H9 (cell line): ENCODE measurements around the gene DEDD2. TPM values are rescaled to one million over a fixed set of nuclear protein-coding genes. Genes with fewer than 3 reads are reported as not detected.

Source experiments
- DNase-seq: peaks from one replicate; pipeline ENCODE4 v3.0.0-alpha.2; 2017
- H2AFZ ChIP-seq: one replicate; pipeline ENCODE4 v1.6.1; 2013; ENCODE audit warnings: mild to moderate bottlenecking, low read length, control low read depth, moderate library complexity
- H2AK5ac ChIP-seq: 2 replicates; pipeline ENCODE4 v1.6.1; 2013; ENCODE audit warnings: low read length, control low read depth, mixed read lengths; ENCODE audit not compliant: insufficient read length
- H2BK120ac ChIP-seq: one replicate; pipeline ENCODE4 v1.6.1; 2013; ENCODE audit warnings: low read depth, mild to moderate bottlenecking, low read length, control low read depth, inconsistent platforms; ENCODE audit not compliant: poor library complexity, severe bottlenecking
- H2BK12ac ChIP-seq: 2 replicates; pipeline ENCODE4 v1.6.1; 2013; ENCODE audit warnings: low read length, control low read depth, mixed read lengths, low read depth; ENCODE audit not compliant: insufficient read length
- H2BK15ac ChIP-seq: 2 replicates; pipeline ENCODE4 v1.6.1; 2013; ENCODE audit warnings: low read depth, low read length, control low read depth
- H2BK20ac ChIP-seq: one replicate; pipeline ENCODE4 v1.6.1; 2013; ENCODE audit warnings: low read depth, mild to moderate bottlenecking, low read length, control low read depth, inconsistent platforms; ENCODE audit not compliant: poor library complexity, severe bottlenecking
- H2BK5ac ChIP-seq: 2 replicates; pipeline ENCODE4 v1.6.1; 2013; ENCODE audit warnings: low read length, control low read depth, mixed read lengths; ENCODE audit not compliant: insufficient read length
- H3K14ac ChIP-seq: 2 replicates; pipeline ENCODE4 v1.6.1; 2013; ENCODE audit warnings: low read length, control low read depth; ENCODE audit not compliant: insufficient read depth
- H3K18ac ChIP-seq: 2 replicates; pipeline ENCODE4 v1.6.1; 2013; ENCODE audit warnings: low read depth, mild to moderate bottlenecking, mixed read lengths, low read length, control low read depth; ENCODE audit not compliant: insufficient read length
- H3K23ac ChIP-seq: 2 replicates; pipeline ENCODE4 v1.6.1; 2013; ENCODE audit warnings: low read length, control low read depth, mixed read lengths, low read depth; ENCODE audit not compliant: insufficient read length
- H3K23me2 ChIP-seq: 2 replicates; pipeline ENCODE4 v1.6.1; 2013; ENCODE audit warnings: low read depth, mild to moderate bottlenecking, mixed read lengths, low read length, control low read depth; ENCODE audit not compliant: insufficient read length, poor library complexity, severe bottlenecking
- H3K27ac ChIP-seq: 2 replicates; pipeline ENCODE4 v1.5.1; 2013; ENCODE audit warnings: low read length, control low read depth, mixed read lengths, low read depth; ENCODE audit not compliant: insufficient read length
- H3K27me3 ChIP-seq: 2 replicates; pipeline ENCODE4 v1.6.1; 2013; ENCODE audit warnings: low read length, control low read depth, inconsistent platforms; ENCODE audit not compliant: insufficient read depth
- H3K4ac ChIP-seq: 2 replicates; pipeline ENCODE4 v1.6.1; 2013; ENCODE audit warnings: low read depth, mild to moderate bottlenecking, control low read depth, inconsistent platforms, low read length, moderate library complexity
- H3K4me1 ChIP-seq: 2 replicates; pipeline ENCODE4 v1.6.1; 2013; ENCODE audit warnings: low read length, control low read depth, inconsistent platforms; ENCODE audit not compliant: insufficient read depth
- H3K4me2 ChIP-seq: 2 replicates; pipeline ENCODE4 v1.6.1; 2013; ENCODE audit warnings: low read length, control low read depth, mixed read lengths; ENCODE audit not compliant: insufficient read length, insufficient read depth
- H3K56ac ChIP-seq: 2 replicates; pipeline ENCODE4 v1.6.1; 2013; ENCODE audit warnings: low read depth, mild to moderate bottlenecking, mixed read lengths, low read length, control low read depth; ENCODE audit not compliant: insufficient read length
- H3K79me1 ChIP-seq: 2 replicates; pipeline ENCODE4 v1.6.1; 2013; ENCODE audit warnings: low read depth, mild to moderate bottlenecking, moderate library complexity, low read length, control low read depth, inconsistent platforms; ENCODE audit not compliant: insufficient read depth, poor library complexity, severe bottlenecking
- H3K79me2 ChIP-seq: 2 replicates; pipeline ENCODE4 v1.6.1; 2013; ENCODE audit warnings: low read length, control low read depth, inconsistent platforms; ENCODE audit not compliant: insufficient read depth
- H3K9ac ChIP-seq: 2 replicates; pipeline ENCODE4 v1.6.1; 2013; ENCODE audit warnings: low read length, control low read depth, mixed read lengths; ENCODE audit not compliant: insufficient read length; ENCODE audit errors: extremely low read depth
- H3K9me3 ChIP-seq: one replicate; pipeline ENCODE4 v1.6.1; 2013; ENCODE audit warnings: low read depth, low read length, inconsistent platforms; ENCODE audit not compliant: control insufficient read depth
- H3T11ph ChIP-seq: one replicate; pipeline ENCODE4 v1.6.1; 2013; ENCODE audit warnings: mild to moderate bottlenecking, low read length, control low read depth, inconsistent platforms
- H4K20me1 ChIP-seq: one replicate; pipeline ENCODE4 v1.6.1; 2013; ENCODE audit not compliant: control insufficient read depth, insufficient read length, insufficient read depth
- H4K5ac ChIP-seq: 2 replicates; pipeline ENCODE4 v1.6.1; 2013; ENCODE audit warnings: low read depth, mild to moderate bottlenecking, mixed read lengths, low read length, control low read depth; ENCODE audit not compliant: insufficient read length
- H4K8ac ChIP-seq: replicated peaks from 2 replicates; pipeline ENCODE4 v1.6.1; 2013; ENCODE audit warnings: low read length, control low read depth, mixed read lengths, low read depth; ENCODE audit not compliant: insufficient read length
- H4K91ac ChIP-seq: 2 replicates; pipeline ENCODE4 v1.6.1; 2013; ENCODE audit warnings: low read depth, mild to moderate bottlenecking, moderate library complexity, mixed read lengths, low read length, control low read depth; ENCODE audit not compliant: insufficient read length
- H3K27ac Mint-ChIP-seq, 3 experiments: 2 replicates in 2 of 3; 3 replicates in 1 of 3; pipeline ENCODE4 v1.8.0; 2020 to 2021; ENCODE audit warnings: mixed read lengths in 3 of 3, mild to moderate bottlenecking in 1 of 3, moderate library complexity in 1 of 3
- H3K27me3 Mint-ChIP-seq: 2 replicates; pipeline ENCODE4 v1.8.0; 2021; ENCODE audit warnings: low read depth, mild to moderate bottlenecking, moderate library complexity, mixed read lengths
- H3K36me3 Mint-ChIP-seq, 3 experiments: 2 replicates in 2 of 3; 3 replicates in 1 of 3; pipeline ENCODE4 v1.8.0; 2020 to 2021; ENCODE audit warnings: low read depth in 3 of 3, mixed read lengths in 3 of 3; ENCODE audit not compliant: insufficient read depth in 1 of 3
- H3K4me1 Mint-ChIP-seq, 2 experiments: 2 replicates each; pipeline ENCODE4 v1.8.0; 2020; ENCODE audit warnings: mixed read lengths in 2 of 2
- H3K4me3 Mint-ChIP-seq, 2 experiments: 2 replicates in 1 of 2; 3 replicates in 1 of 2; pipeline ENCODE4 v1.8.0; 2020 to 2021; ENCODE audit warnings: mild to moderate bottlenecking in 2 of 2, mixed read lengths in 2 of 2, moderate library complexity in 1 of 2
- H3K9me3 Mint-ChIP-seq, 2 experiments: 2 replicates in 1 of 2; 3 replicates in 1 of 2; pipeline ENCODE4 v1.8.0; 2020; ENCODE audit warnings: mild to moderate bottlenecking in 2 of 2, mixed read lengths in 2 of 2, moderate library complexity in 1 of 2
- CTCF ChIP-seq: fragments of 200-600 bp; sonication (generic); conservative IDR thresholded peaks from 3 replicates; pipeline ENCODE4 v1.8.0; 2021; ENCODE audit warnings: antibody characterized with exemption, mild to moderate bottlenecking
- WGBS: extraction: QIAGEN DNeasy Blood & Tissue Kit; methylation state at CpG from one replicate; pipeline ENCODE4 v1.1.7; 2013; ENCODE audit warnings: missing lambda C conversion rate, low lambda C conversion rate, mixed read lengths; ENCODE audit not compliant: insufficient read length; ENCODE audit errors: extremely low coverage; 5-methylcytosine and 5-hydroxymethylcytosine counted together
- total RNA-seq: library from RNA; stranded (reverse); gene quantifications from 2 replicates; pipeline ENCODE4 v1.2.1, GENCODE V29; 2021

The DEDD2 gene
- total RNA-seq, 1 experiment from 2014 or later: 32.3 TPM

- Histone ChIP-seq H2BK120ac (no peak overlapping the region), H3T11ph (no peak overlapping the region), H3K4me2 (no peak overlapping the region), H3K9me3 (no peaks in the 10 kb centered on the region), H2BK12ac (no peak overlapping the region), H3K79me1 (no peaks in the 10 kb centered on the region), H3K4ac (no peak overlapping the region), H4K91ac (no peak overlapping the region), H4K8ac (no peak overlapping the region), H2BK20ac (no peak overlapping the region), H2AK5ac (no peak overlapping the region), H2AFZ (no peak overlapping the region), H3K27ac (no peak overlapping the region), H4K5ac (no peak overlapping the region), H3K14ac (peak overlapping the region; percentile 49), H3K56ac (no peak overlapping the region), H3K23me2 (no peaks in the 10 kb centered on the region), H3K9ac (no peak overlapping the region), H3K23ac (no peak overlapping the region), H3K79me2 (no peaks in the 10 kb centered on the region), H3K18ac (peak overlapping the region; percentile 51), H3K27me3 (no peaks in the 10 kb centered on the region; the same call in 1 of the 2 replicates), H2BK5ac (no peak overlapping the region), H2BK15ac (no peak overlapping the region), H3K4me1 (peaks cover 6% of the 10 kb centered on the region; the same call in 1 of the 2 replicates), H4K20me1 (no peaks in the 10 kb centered on the region)
- no CpG with 5 or more reads among the region's 9 CpGs for WGBS
- TF ChIP-seq CTCF: no peak
- DNase-seq: no peak
- no peak overlapping the region for H3K27ac Mint-ChIP-seq
- no peak overlapping the region for H3K4me3 Mint-ChIP-seq
- no peaks in the 10 kb centered on the region for H3K9me3 Mint-ChIP-seq
- peaks cover 34 to 59% of the 10 kb centered on the region in 2 experiments for H3K4me1 Mint-ChIP-seq
- no peaks in the 10 kb centered on the region for H3K36me3 Mint-ChIP-seq
- H3K27me3 Mint-ChIP-seq: peaks cover 66% of the 10 kb centered on the region
Observed at GRCh38 chr19:42150911-42151361, 66.5 kb downstream of the DEDD2 start.
